Erythroblast (primary cell): Measurements from ENCODE around the gene FRMD4A.
"Not testable (repeated sequence)": the region's sequence is repeated elsewhere in the genome, so short reads cannot be mapped to it uniquely, and the experiment has no call there.

ENCODE experiments used
- DNase-seq, 2 experiments: peaks; one replicate each; lab custom pipeline; 2025; lab: John Stamatoyannopoulos, UW
- GATA1 ChIP-seq: IDR thresholded peaks from 2 replicates; pipeline ENCODE4 v1.6.1; 2011; ENCODE audit warnings: low read depth, mild to moderate bottlenecking, control low read depth, low read length, moderate library complexity
- POLR2A ChIP-seq: IDR thresholded peaks from 2 replicates; pipeline ENCODE4 v1.6.1; 2011; ENCODE audit warnings: mild to moderate bottlenecking, low read length

The FRMD4A gene

DNA sequence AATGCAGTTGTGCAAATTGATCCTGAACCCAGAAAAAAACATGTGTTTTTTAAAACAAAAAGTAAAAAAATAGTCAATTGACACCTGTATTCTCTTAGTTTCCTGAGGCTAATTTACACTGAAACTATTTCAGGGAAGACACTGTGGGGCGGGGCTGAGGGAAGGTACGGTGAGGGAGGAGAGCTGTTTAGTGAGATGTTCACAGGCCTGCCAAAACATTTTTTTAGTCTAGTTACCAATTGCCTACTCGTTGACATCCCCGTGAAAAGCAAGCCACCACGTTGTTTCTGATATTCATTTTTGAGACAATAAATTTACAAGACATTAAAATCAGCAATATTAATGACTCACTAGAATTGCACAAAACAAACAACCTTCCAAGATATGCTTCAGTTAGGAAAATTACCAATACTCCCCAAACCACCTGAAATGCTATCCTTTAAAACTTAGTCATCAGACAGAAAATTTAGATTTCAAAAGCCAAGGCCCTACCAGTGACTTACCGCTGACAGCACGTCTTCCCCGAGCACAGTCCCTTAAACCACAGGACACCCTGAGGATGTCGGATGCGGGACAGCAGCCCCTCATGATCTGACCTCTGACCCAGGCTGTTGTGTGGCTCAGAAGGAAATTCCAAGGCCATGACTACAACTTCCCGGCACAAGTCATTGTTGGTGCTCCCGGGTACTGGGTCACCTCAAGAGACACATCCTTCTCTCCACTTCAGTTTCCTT, 464.8 kb downstream of the FRMD4A start:
- DNase-seq = no peak
- TF ChIP-seq GATA1 = no peak
- TF ChIP-seq POLR2A = no peak

GRCh38 chr10:13865220-13865619, 465.5 kb downstream of the FRMD4A start:
- DNase-seq = not testable (repeated sequence)

DNA sequence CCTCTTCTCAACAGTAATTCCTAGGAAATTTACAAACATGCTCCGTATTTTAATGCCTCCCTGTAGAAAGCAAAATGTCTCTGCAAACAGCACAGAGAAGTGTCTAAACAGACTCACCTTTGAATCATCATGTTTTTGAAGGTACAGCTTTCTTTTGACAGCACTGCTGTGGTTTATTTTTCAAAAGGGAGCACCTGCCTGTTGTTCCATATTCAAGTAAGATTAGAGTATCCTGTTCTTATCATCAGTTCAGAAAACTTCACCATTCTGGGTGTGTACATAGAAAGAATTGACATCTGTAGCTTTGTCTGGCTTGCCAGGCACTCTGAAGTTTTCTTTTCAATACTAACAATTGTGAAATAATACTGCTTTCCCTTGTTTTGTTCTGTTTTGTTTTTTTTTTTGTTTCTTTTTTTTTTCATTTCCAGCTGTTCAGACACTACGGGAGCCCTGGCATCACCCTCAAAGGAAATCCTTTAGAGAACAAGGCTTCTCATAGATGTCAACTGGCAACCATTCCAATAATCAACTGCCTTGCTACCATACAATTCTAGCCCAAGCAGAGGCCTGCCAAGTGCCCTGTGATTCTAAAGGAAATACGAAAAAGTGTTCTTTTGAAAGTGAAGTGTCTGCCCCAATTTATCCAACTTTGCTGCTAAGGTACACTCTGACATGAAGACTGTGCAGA, 468.0 kb downstream of the FRMD4A start:
- TF ChIP-seq POLR2A (no peak), GATA1 (no peak)
- no peak for DNase-seq

- no peak for DNase-seq
- TF ChIP-seq POLR2A (no peak), GATA1 (no peak)
These were observed 469.8 kb downstream of the FRMD4A start for GRCh38 chr10:13860886-13861285.

DNA sequence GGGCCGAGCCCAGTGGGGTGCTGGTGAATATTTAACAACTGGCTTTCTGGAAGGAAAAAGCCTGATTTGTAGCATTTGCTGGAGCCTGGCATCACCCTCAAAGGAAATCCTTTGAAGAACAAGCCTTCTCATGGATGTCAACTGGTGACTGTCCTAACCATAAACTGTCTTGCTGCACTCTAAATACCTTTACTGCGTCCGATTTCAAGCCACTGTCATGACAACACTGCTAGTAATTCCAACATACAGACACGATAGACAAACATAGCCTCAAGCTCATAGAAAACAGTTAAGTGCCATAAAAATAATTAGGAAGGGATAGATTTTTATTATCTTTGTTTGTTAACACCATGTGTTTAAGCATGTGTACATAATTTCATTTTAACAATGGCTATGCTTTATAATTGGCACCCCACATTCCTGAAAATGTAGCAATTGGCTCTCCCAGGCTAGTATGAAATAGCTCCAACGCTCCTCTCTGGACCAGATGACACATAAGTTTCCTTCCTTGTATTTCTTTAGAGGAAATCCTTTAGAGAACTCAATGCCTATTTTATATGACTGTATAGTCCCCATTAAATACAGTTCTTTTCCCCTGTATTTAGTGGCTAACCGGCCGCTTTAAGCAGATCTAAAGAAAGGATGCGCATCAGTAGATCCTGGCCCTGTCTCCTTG, 470.6 kb downstream of the FRMD4A start:
- DNase-seq = no peak
- TF ChIP-seq POLR2A = no peak
- TF ChIP-seq GATA1 = no peak

DNA sequence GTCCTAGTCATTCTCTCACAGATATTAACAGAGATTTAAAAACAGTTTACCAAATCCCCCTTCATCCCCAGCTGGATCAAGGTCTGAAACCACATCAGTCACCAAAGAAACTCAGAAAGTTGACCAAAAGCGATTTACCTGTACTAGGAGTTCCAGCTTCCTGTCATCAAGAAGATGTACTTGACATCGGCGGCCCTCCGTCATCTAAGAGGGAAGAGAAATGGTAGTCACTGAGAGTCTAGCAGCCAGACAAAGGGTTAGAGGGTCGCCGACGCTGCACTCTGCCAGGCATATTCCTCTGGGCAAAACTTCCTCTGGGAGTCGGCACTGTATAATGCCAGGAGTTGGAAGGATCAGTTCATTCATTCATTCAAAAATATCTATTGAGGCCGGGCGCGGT, 472.0 kb downstream of the FRMD4A start:
- DNase-seq = no peak
- no peak for TF ChIP-seq POLR2A
- TF ChIP-seq GATA1 = no peak

GRCh38 chr10:13857451-13857850, 473.3 kb downstream of the FRMD4A start:
- TF ChIP-seq POLR2A (no peak), GATA1 (no peak)
- no peak for DNase-seq

DNA sequence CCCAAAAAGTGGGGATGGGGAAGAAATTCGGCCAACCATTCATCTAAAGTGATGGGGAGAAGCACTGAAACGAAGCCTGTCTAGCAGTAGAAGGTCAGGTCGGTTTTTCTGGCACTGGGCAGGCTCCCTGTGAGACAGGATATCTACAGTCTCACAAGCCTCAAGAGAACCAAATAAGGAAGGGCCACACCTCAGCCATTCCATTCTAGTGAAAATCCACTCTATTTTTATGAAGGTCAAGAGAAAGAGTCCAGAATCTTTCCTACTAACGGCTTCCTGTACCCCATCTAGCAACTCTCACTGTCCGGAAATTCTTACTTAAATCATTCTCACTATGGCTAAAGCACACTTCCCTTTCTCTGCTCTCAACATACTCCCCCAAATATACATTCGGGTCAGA, 476.9 kb downstream of the FRMD4A start:
- no peak for DNase-seq
- no peak for TF ChIP-seq POLR2A
- TF ChIP-seq GATA1 = no peak

DNA sequence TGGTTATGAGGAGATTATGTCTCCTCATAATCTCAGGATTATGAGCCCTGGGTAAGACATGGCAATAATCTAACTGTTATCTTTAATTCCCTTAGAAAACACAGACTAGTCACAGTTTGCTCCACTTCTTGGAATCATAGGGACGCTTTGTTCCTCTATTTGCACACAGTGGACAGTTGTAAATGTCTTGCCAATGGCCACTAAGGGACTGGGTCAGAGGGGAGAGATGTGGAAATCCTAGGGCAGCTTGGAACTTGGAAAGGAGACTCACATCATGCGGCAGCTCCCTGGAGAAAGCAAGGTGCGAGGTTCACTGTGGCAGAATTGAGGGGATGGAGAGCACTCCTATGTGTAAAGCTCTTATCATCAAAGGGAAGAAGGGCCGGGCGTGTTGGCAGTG, 477.9 kb downstream of the FRMD4A start:
- TF ChIP-seq GATA1 = no peak
- TF ChIP-seq POLR2A = no peak
- no peak for DNase-seq

GRCh38 chr10:13851906-13852305, 478.8 kb downstream of the FRMD4A start:
- TF ChIP-seq GATA1 (no peak), POLR2A (no peak)

DNA sequence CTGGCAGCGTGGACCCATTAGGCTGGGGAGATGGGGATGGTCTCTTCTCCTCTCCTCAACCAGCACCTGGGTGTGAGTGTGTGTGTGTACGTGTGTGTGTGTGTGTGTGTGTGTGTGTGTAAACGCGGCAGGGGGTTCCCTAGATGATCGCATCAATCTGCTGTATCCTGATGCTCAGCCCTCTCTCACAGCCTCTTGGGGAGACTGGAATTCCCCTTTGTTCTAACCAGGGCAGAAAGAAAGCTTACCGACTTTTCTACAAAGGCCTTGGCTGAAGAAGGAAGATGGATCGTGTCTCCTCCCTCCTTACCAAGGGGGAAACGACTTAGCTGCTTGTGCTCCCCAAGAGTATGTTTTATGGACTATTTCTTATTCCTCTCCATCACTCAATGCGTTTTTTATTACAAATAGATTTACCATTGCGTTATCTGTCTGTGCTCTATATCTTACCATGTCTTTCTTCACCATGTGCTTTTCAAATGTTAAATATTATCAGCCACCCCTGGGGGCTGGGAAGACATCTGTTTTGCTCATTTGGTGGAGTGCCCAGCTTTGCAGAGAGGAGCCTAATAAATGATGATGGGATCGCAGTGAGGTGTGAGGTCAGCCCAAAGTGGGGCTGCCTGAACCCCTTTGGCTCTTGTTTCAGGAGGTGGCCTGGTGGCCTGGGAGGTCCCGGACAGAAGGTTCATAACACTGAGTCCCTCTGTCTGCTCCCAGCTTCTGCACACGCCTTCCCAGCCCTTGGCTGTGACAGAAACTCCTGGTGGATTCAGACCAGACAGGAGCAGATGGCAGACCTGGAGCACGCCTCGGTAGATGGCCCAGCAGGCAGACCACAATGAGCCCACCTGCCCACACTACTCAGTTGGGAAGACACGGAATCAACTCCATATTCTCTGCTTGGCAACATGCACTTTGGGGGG, 481.9 kb downstream of the FRMD4A start:
- DNase-seq = no peak
- TF ChIP-seq POLR2A = no peak
- TF ChIP-seq GATA1 = no peak

More at GRCh38 chr10:13851906-13852305, 478.8 kb downstream of the FRMD4A start:
- no peak for DNase-seq

DNA sequence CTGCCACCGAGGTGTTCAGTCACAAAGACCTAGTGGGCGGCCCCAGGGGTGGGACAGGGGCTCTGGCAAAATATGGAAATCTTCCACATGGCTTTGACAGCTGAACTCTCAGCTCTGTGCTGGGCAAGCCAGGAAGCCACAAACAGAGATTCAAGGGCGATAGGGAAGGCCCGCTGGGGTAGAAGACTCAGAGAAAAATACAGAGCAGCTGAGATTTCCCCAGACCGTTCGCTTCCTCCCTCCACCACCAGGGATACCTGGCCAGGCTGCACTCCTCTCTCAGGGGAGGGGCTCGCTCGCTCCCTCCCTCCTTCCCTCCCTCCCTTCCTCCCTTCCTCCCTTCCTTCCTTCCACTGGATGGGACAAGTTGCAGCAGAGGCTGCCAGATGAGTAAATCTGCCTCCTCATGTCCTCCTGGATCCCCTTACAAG, 483.5 kb downstream of the FRMD4A start:
- no peak for TF ChIP-seq GATA1
- no peak for TF ChIP-seq POLR2A
- DNase-seq = no peak

DNA sequence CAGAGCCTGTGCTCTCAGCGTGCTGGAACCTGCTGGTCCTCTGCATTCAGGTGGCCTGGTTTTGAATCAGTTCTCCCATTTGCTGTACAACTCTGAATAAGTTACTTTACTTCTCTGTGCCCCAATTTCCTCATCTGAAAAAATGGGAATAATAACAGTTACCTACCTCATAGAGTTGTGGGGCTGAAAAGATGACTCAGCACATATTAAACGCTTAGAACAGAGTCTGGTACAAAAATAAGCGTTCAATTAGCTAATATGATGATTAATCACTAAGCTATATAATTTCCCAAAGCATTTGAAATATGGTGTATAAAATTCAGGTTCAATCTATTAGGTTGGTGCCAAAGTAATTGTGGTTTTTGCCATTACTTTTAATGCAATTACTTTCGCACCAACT, 484.8 kb downstream of the FRMD4A start:
- DNase-seq = no peak
- TF ChIP-seq POLR2A (no peak), GATA1 (no peak)

DNA sequence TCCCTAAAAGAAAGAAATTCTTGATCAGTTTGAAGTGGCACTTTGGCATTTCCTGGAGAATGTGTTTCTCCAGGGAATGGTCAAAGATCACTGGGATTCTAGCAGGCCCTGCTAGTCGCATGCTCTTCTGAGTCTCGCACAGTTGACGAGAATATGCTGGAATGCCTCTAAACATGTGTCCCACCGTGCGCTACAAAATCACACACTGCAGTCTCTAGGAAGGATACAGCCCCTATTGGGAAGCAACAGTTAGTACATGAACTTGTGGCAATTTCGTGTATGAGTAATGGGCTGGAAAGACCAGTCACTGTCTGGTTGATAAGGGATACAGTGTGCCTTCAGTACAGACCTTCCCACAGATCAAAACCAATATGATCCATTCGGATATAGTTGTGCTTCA, 486.1 kb downstream of the FRMD4A start:
- DNase-seq = no peak
- TF ChIP-seq GATA1 = no peak
- TF ChIP-seq POLR2A = no peak
